Fibroblast of skin of left biceps (primary cell): Measurements from ENCODE around the gene KIF5A.

Experiments
- DNase-seq, 2 experiments: peaks; one replicate each; pipeline ENCODE4 v3.0.0-alpha.2; 2013; ENCODE audit warnings: low read depth in 2 of 2

Gene KIF5A

GRCh38 chr12:57620245-57620935 is 70.5 kb downstream of the KIF5A start:
- no peak for DNase-seq

- no peak for DNase-seq
Observed at GRCh38 chr12:57620936-57621496, 71.2 kb downstream of the KIF5A start.

- DNase-seq: no peak
Observed at GRCh38 chr12:57621497-57622292, 71.9 kb downstream of the KIF5A start.

GRCh38 chr12:57622293-57623245 is 72.7 kb downstream of the KIF5A start:
- no peak for DNase-seq

GRCh38 chr12:57623385-57623784 is 73.5 kb downstream of the KIF5A start:
- DNase-seq: no peak

GRCh38 chr12:57623811-57624390 is 74.1 kb downstream of the KIF5A start:
- no peak for DNase-seq

GRCh38 chr12:57624441-57625220 is 74.8 kb downstream of the KIF5A start:
- no peak for DNase-seq

- no peak for DNase-seq
Observed at GRCh38 chr12:57625261-57626032, 75.6 kb downstream of the KIF5A start.

- DNase-seq: no peak
Observed at GRCh38 chr12:57626111-57626920, 76.5 kb downstream of the KIF5A start.

- no peak for DNase-seq
Observed at GRCh38 chr12:57626921-57627445, 77.1 kb downstream of the KIF5A start.

GRCh38 chr12:57627501-57628279 is 77.8 kb downstream of the KIF5A start:
- DNase-seq: no peak

GRCh38 chr12:57628280-57629191 is 78.7 kb downstream of the KIF5A start:
- DNase-seq: no peak

GRCh38 chr12:57629897-57630471 is 80.1 kb downstream of the KIF5A start:
- no peak for DNase-seq

GRCh38 chr12:57630891-57631433 is 81.1 kb downstream of the KIF5A start:
- no peak for DNase-seq

GRCh38 chr12:57631566-57632072 is 81.8 kb downstream of the KIF5A start:
- no peak for DNase-seq
